Measurements from ENCODE around the gene PURB.
"Not testable (repeated sequence)": the region's sequence is repeated elsewhere in the genome, so short reads cannot be mapped to it uniquely, and the experiment has no call there.

Gene PURB

GRCh38 chr7:44872787-44873186, 12.5 kb downstream of the PURB start:
- Histone ChIP-seq H3K27me3 (ENCODE audit: low read length) (no peaks in the 10 kb centered on the region), H3K4me2 (ENCODE audit: low read depth, low read length, poor library complexity, severe bottlenecking) (no peak overlapping the region), H3K79me2 (ENCODE audit: insufficient read depth, low read length) (peaks cover under 1% of the 10 kb centered on the region; the same call in 1 of the 2 replicates), H3F3A (ENCODE audit: insufficient read depth) (peaks cover 11% of the 10 kb centered on the region), H3K36me3 (ENCODE audit: low read length) (no peaks in the 10 kb centered on the region), H4K20me1 (ENCODE audit: low read depth, low read length) (peaks cover 5% of the 10 kb centered on the region; the same call in 1 of the 2 replicates), H3K9me3 (ENCODE audit: insufficient read depth, low read length) (no peaks in the 10 kb centered on the region), H3K9ac (ENCODE audit: low read length) (no peak overlapping the region), H2AFZ (ENCODE audit: low read depth, low read length, severe bottlenecking) (no peak overlapping the region), H3K4me3 (ENCODE audit: insufficient read depth, low read length, poor library complexity, severe bottlenecking) (no peak overlapping the region), H3K27ac (ENCODE audit: low read depth, low read length) (no peak overlapping the region), H3K9me2 (replicated peaks; ENCODE audit: insufficient read depth, low read length) (no peaks in the 10 kb centered on the region)
- TF ChIP-seq EZH2phosphoT487 (conservative IDR thresholded peaks at IDR 0.05; ENCODE audit: low read length) (no peak), CTCF (IDR thresholded peaks at IDR 0.05; ENCODE audit: insufficient read depth, low read length, poor library complexity, severe bottlenecking) (no peak)

- not testable (repeated sequence) for H3K9me2 ChIP-seq (replicated peaks; ENCODE audit: insufficient read depth, low read length); H3K4me3 ChIP-seq (ENCODE audit: insufficient read depth, low read length, poor library complexity, severe bottlenecking); H2AFZ ChIP-seq (ENCODE audit: low read depth, low read length, severe bottlenecking); H3K27ac ChIP-seq (ENCODE audit: low read depth, low read length); H3K79me2 ChIP-seq (ENCODE audit: insufficient read depth, low read length); H3K4me2 ChIP-seq (ENCODE audit: low read depth, low read length, poor library complexity, severe bottlenecking); H3K9me3 ChIP-seq (ENCODE audit: insufficient read depth, low read length); H3K36me3 ChIP-seq (ENCODE audit: low read length); H3F3A ChIP-seq (ENCODE audit: insufficient read depth); H4K20me1 ChIP-seq (ENCODE audit: low read depth, low read length); H3K27me3 ChIP-seq (ENCODE audit: low read length); H3K9ac ChIP-seq (ENCODE audit: low read length)
These were observed 13.4 kb downstream of the PURB start for GRCh38 chr7:44871918-44872317.

GRCh38 chr7:44870780-44871179, 14.6 kb downstream of the PURB start:
- H3K4me3 ChIP-seq (ENCODE audit: insufficient read depth, low read length, poor library complexity, severe bottlenecking); H4K20me1 ChIP-seq (ENCODE audit: low read depth, low read length); H3K79me2 ChIP-seq (ENCODE audit: insufficient read depth, low read length); H3K9ac ChIP-seq (ENCODE audit: low read length); H3K36me3 ChIP-seq (ENCODE audit: low read length); H2AFZ ChIP-seq (ENCODE audit: low read depth, low read length, severe bottlenecking); H3F3A ChIP-seq (ENCODE audit: insufficient read depth); H3K27me3 ChIP-seq (ENCODE audit: low read length); H3K27ac ChIP-seq (ENCODE audit: low read depth, low read length); H3K9me2 ChIP-seq (replicated peaks; ENCODE audit: insufficient read depth, low read length); H3K4me2 ChIP-seq (ENCODE audit: low read depth, low read length, poor library complexity, severe bottlenecking); H3K9me3 ChIP-seq (ENCODE audit: insufficient read depth, low read length): not testable (repeated sequence)

- H3K79me2 ChIP-seq (ENCODE audit: insufficient read depth, low read length); H3F3A ChIP-seq (ENCODE audit: insufficient read depth); H3K27me3 ChIP-seq (ENCODE audit: low read length); H3K9me3 ChIP-seq (ENCODE audit: insufficient read depth, low read length); H2AFZ ChIP-seq (ENCODE audit: low read depth, low read length, severe bottlenecking); H3K27ac ChIP-seq (ENCODE audit: low read depth, low read length); H3K9ac ChIP-seq (ENCODE audit: low read length); H4K20me1 ChIP-seq (ENCODE audit: low read depth, low read length); H3K4me2 ChIP-seq (ENCODE audit: low read depth, low read length, poor library complexity, severe bottlenecking); H3K9me2 ChIP-seq (replicated peaks; ENCODE audit: insufficient read depth, low read length); H3K4me3 ChIP-seq (ENCODE audit: insufficient read depth, low read length, poor library complexity, severe bottlenecking); H3K36me3 ChIP-seq (ENCODE audit: low read length): not testable (repeated sequence)
These were observed 15.0 kb downstream of the PURB start for GRCh38 chr7:44870336-44870735.

- no peak for TF ChIP-seq EZH2phosphoT487 (conservative IDR thresholded peaks at IDR 0.05; ENCODE audit: low read length)
- no peak for TF ChIP-seq CTCF (IDR thresholded peaks at IDR 0.05; ENCODE audit: insufficient read depth, low read length, poor library complexity, severe bottlenecking)
- no peaks in the 10 kb centered on the region for H3K36me3 ChIP-seq (ENCODE audit: low read length)
- no peaks in the 10 kb centered on the region for H3K79me2 ChIP-seq (ENCODE audit: insufficient read depth, low read length)
- no peaks in the 10 kb centered on the region for H4K20me1 ChIP-seq (ENCODE audit: low read depth, low read length)
- H2AFZ ChIP-seq (ENCODE audit: low read depth, low read length, severe bottlenecking) = no peak overlapping the region
- H3F3A ChIP-seq (ENCODE audit: insufficient read depth) = no peaks in the 10 kb centered on the region
- no peak overlapping the region for H3K9ac ChIP-seq (ENCODE audit: low read length)
- H3K4me2 ChIP-seq (ENCODE audit: low read depth, low read length, poor library complexity, severe bottlenecking) = no peak overlapping the region
- H3K9me3 ChIP-seq (ENCODE audit: insufficient read depth, low read length) = no peaks in the 10 kb centered on the region
- no peak overlapping the region for H3K27ac ChIP-seq (ENCODE audit: low read depth, low read length)
- no peak overlapping the region for H3K4me3 ChIP-seq (ENCODE audit: insufficient read depth, low read length, poor library complexity, severe bottlenecking)
- H3K9me2 ChIP-seq (replicated peaks; ENCODE audit: insufficient read depth, low read length) = no peaks in the 10 kb centered on the region
- no peaks in the 10 kb centered on the region for H3K27me3 ChIP-seq (ENCODE audit: low read length)
These were observed 18.0 kb downstream of the PURB start for GRCh38 chr7:44867073-44867995.

- not testable (repeated sequence) for H3K4me2 ChIP-seq (ENCODE audit: low read depth, low read length, poor library complexity, severe bottlenecking); H3K4me3 ChIP-seq (ENCODE audit: insufficient read depth, low read length, poor library complexity, severe bottlenecking); H3K36me3 ChIP-seq (ENCODE audit: low read length); H2AFZ ChIP-seq (ENCODE audit: low read depth, low read length, severe bottlenecking); H3K9ac ChIP-seq (ENCODE audit: low read length); H3F3A ChIP-seq (ENCODE audit: insufficient read depth); H3K9me2 ChIP-seq (replicated peaks; ENCODE audit: insufficient read depth, low read length); H3K27ac ChIP-seq (ENCODE audit: low read depth, low read length); H3K9me3 ChIP-seq (ENCODE audit: insufficient read depth, low read length); H3K27me3 ChIP-seq (ENCODE audit: low read length); H4K20me1 ChIP-seq (ENCODE audit: low read depth, low read length); H3K79me2 ChIP-seq (ENCODE audit: insufficient read depth, low read length)
These were observed 23.4 kb downstream of the PURB start for GRCh38 chr7:44861949-44862348.
